GM12874 (cell line): ENCODE data around the gene ZNF384.

Experiments used
- CTCF ChIP-seq: IDR thresholded peaks from 2 replicates; pipeline ENCODE4 v1.5.1; 2011; ENCODE audit warnings: low read depth, mild to moderate bottlenecking, control low read depth, low read length, moderate library complexity; ENCODE audit not compliant: insufficient read depth

ZNF384 gene

GRCh38 chr12:6646276-6647082 is 42.7 kb downstream of the ZNF384 start:
- no peak for TF ChIP-seq CTCF

DNA sequence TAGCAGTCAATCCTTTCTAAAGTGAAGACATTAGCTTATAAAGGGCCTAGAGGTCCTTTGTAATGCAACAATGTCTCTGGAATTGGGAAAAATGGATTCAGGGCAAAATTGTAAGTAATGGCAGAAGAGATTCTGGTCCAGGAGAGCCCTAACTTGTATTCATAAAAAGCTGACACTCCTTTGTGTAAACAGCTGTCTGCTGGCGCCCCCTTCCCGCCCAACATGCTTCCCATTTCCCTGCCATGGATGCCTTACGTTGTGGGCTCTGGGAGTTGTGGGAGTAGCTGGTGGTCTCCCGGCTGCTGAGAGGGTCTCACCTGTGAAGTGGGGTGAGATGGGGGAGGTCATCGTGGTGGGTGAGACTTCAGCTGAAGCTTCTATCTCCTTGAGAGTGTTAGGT is 44.3 kb downstream of the ZNF384 start:
- TF ChIP-seq CTCF: no peak

DNA sequence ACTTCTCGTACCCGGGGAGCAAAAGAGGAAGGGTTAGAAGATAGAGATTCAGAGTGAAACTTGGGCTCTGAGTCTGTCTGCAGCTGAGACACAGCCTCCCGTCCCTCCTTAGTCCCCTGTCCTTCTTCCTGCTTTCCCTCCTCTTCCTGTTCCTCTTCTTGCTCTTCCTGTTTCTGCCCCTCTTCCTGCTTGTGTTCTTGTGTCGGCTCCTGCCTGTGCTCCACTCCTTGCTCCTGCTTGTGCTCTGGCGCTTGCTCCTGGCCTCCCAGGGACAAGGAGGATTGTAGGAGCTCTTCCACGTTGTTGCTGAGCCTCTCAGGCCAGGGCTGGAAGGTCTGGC is 44.9 kb downstream of the ZNF384 start:
- no peak for TF ChIP-seq CTCF

GRCh38 chr12:6643569-6644256 is 45.5 kb downstream of the ZNF384 start:
- TF ChIP-seq CTCF: no peak

DNA sequence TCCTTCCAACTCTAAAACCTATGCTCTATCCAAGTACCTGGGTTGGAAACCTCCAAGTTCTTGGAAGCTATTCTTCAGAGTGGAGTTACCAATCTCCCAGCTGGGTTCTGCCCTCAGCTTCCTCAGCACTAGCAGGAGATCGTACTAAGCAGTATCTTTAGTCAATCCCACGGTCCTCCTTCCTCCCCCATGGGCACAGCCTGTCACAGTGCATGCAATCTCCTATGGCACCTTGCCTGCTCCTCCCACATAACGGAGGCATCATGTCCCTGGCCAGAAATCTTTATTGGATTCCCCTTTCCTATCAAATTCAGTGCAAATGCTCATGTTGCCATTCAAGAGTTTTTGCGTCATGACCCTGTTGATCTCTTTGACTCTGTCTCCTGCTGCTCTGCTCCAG is 48.0 kb downstream of the ZNF384 start:
- no peak for TF ChIP-seq CTCF

DNA sequence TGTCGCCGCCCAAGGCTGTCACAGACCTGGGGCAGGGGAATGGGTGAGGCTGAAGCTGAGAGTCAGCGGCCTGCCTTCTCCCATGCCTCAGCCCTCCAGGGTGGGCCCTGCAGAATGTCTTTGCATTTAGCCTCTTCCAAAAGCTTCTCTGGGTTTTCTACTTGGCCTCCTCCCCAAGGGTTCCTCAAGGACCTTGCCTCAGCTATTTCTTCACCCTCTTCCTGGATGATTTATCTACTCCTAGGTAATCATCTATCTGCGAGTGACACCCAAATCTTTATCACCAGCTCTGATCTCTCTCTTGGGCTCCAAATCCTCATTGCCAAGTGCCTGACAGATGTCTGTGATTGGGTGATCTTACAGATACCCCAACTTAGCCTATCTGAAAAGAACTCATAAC is 48.7 kb downstream of the ZNF384 start:
- TF ChIP-seq CTCF: no peak

DNA sequence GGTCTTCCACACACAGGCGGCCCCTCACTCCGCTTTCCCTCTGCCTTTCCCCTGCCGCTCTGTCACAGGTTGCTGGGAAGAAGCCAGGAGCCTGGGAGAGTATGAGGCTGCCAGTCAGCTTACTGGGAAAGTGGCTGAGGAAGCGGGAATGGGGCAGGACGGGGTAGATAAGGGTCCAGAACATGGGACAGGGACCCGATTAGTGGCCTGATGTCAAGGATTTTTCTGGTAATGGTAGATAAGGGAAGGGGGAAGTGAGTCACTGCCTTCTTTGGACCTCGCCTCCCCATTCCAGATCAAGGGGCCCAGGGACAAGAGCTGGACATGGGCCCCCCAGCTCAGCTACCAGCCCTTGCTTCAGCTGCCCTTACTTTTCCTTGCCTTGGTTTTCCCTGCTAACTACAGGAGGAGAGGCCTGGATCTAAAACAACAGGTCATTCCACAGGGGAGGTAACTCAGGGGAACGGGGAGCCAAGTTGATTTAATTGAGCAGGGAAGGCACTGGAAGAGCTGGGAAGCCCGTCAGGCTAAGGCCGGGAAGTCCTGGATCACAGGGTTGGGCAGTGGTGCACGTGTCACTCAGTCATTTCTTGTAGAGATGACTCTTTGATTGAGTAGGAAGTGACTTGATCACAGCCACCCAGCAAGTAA is 49.9 kb downstream of the ZNF384 start:
- no peak for TF ChIP-seq CTCF
